IMR-90 (cell line): ENCODE results near the gene PINLYP. TPM values are rescaled to one million over a fixed set of nuclear protein-coding genes. Genes with fewer than 3 reads are reported as not detected.

ENCODE experiments used
- ATAC-seq: fragments of 200-7000 bp; cut with Tn5 transposase; 2 replicates; pipeline ENCODE4 v1.9.1; 2020; ENCODE audit warnings: low read depth, mild to moderate bottlenecking, moderate library complexity
- BruUV-seq: library from RNA; stranded (reverse); fragments of 400-500 nt; replicated peaks from 2 replicates; lab custom pipeline; 2021; lab: Mats Ljungman, UMichigan
- CTCF ChIA-PET: fragments of 300-600 bp; formaldehyde crosslinking; extraction: SDS; loops from one replicate; lab custom pipeline; 2021; ENCODE audit warnings: antibody characterized with exemption; lab: Yijun Ruan, JAX
- POLR2A ChIA-PET: fragments of 300-600 bp; sonication (Branson Sonifier 250); formaldehyde crosslinking; loops from one replicate; lab custom pipeline; 2022; ENCODE audit warnings: antibody characterized with exemption; ENCODE audit not compliant: unreplicated experiment; lab: Charles Lee
- DNase-seq: peaks from one replicate; pipeline ENCODE4 v3.0.0; 2013
- H2AFZ ChIP-seq: replicated peaks from 2 replicates; pipeline ENCODE3; 2013; ENCODE audit warnings: low read length, mild to moderate bottlenecking; ENCODE audit not compliant: poor library complexity
- H2AK5ac ChIP-seq: 2 replicates; pipeline ENCODE4 v1.6.1; 2013; ENCODE audit warnings: low read depth, low read length, inconsistent platforms
- H2AK9ac ChIP-seq: replicated peaks from 2 replicates; pipeline ENCODE3; 2013; ENCODE audit warnings: mild to moderate bottlenecking, low read depth, low read length, moderate library complexity; ENCODE audit not compliant: poor library complexity
- H2BK120ac ChIP-seq: 2 replicates; pipeline ENCODE4 v1.6.1; 2013; ENCODE audit warnings: low read depth, low read length, inconsistent platforms
- H2BK15ac ChIP-seq: 3 replicates; pipeline ENCODE4 v1.6.1; 2013; ENCODE audit warnings: low read depth, low read length, inconsistent platforms
- H2BK20ac ChIP-seq: 2 replicates; pipeline ENCODE4 v1.6.1; 2013; ENCODE audit warnings: low read depth, mild to moderate bottlenecking, inconsistent platforms, low read length, moderate library complexity
- H2BK5ac ChIP-seq: 2 replicates; pipeline ENCODE4 v1.6.1; 2013; ENCODE audit warnings: mild to moderate bottlenecking, low read depth, low read length, inconsistent platforms; ENCODE audit not compliant: poor library complexity, severe bottlenecking
- H3K14ac ChIP-seq: replicated peaks from 2 replicates; pipeline ENCODE4 v1.6.1; 2013; ENCODE audit warnings: low read depth, low read length, inconsistent platforms
- H3K18ac ChIP-seq: 2 replicates; pipeline ENCODE4 v1.6.1; 2013; ENCODE audit warnings: low read depth, low read length, control low read depth
- H3K23ac ChIP-seq: 2 replicates; pipeline ENCODE4 v1.6.1; 2013; ENCODE audit warnings: low read depth, low read length, inconsistent platforms
- H3K27ac ChIP-seq: 2 replicates; pipeline ENCODE4 v1.5.1; 2013; ENCODE audit warnings: mild to moderate bottlenecking, control low read depth, low read length; ENCODE audit not compliant: insufficient read depth
- H3K27me3 ChIP-seq: 2 replicates; pipeline ENCODE4 v1.6.1; 2013; ENCODE audit warnings: low read length; ENCODE audit not compliant: control insufficient read depth, insufficient read depth
- H3K36me3 ChIP-seq: 2 replicates; pipeline ENCODE4 v1.6.1; 2013; ENCODE audit warnings: low read length, mixed read lengths; ENCODE audit not compliant: control insufficient read depth, insufficient read depth
- H3K4ac ChIP-seq: 2 replicates; pipeline ENCODE4 v1.6.1; 2013; ENCODE audit warnings: low read depth, low read length, inconsistent platforms
- H3K4me1 ChIP-seq: 2 replicates; pipeline ENCODE4 v1.6.1; 2013; ENCODE audit warnings: low read length, mixed read lengths; ENCODE audit not compliant: control insufficient read depth, insufficient read depth
- H3K4me2 ChIP-seq: 2 replicates; pipeline ENCODE4 v1.6.1; 2013; ENCODE audit warnings: low read depth, mild to moderate bottlenecking, control low read depth, low read length, moderate library complexity
- H3K4me3 ChIP-seq: 2 replicates; pipeline ENCODE4 v1.5.1; 2013; ENCODE audit warnings: low read depth, mild to moderate bottlenecking, control low read depth, low read length, moderate library complexity; ENCODE audit not compliant: insufficient read depth
- H3K56ac ChIP-seq: 2 replicates; pipeline ENCODE4 v1.6.1; 2013; ENCODE audit warnings: low read length, inconsistent platforms; ENCODE audit not compliant: insufficient read depth; ENCODE audit errors: extremely low read depth
- H3K79me1 ChIP-seq, 2 experiments: 2 replicates each; pipeline ENCODE4 v1.6.1; 2013; ENCODE audit warnings: low read length in 2 of 2, inconsistent platforms in 1 of 2, low read depth in 1 of 2
- H3K9ac ChIP-seq: 2 replicates; pipeline ENCODE4 v1.6.1; 2013; ENCODE audit warnings: low read depth, low read length, control low read depth
- H3K9me1 ChIP-seq: 2 replicates; pipeline ENCODE4 v1.6.1; 2013; ENCODE audit warnings: low read length, inconsistent platforms; ENCODE audit not compliant: insufficient read depth
- H3K9me3 ChIP-seq: 2 replicates; pipeline ENCODE4 v1.6.1; 2013; ENCODE audit warnings: low read length; ENCODE audit not compliant: control insufficient read depth, insufficient read depth
- H4K20me1 ChIP-seq: 2 replicates; pipeline ENCODE4 v1.6.1; 2013; ENCODE audit warnings: low read length, inconsistent platforms; ENCODE audit not compliant: insufficient read depth
- H4K5ac ChIP-seq: 2 replicates; pipeline ENCODE4 v1.6.1; 2013; ENCODE audit warnings: mild to moderate bottlenecking, low read depth, low read length, control low read depth
- H4K8ac ChIP-seq, 2 experiments: 2 replicates each; pipeline ENCODE4 v1.6.1; 2013; ENCODE audit warnings: low read depth in 2 of 2, low read length in 2 of 2, control low read depth in 1 of 2, inconsistent platforms in 1 of 2
- H4K91ac ChIP-seq: 2 replicates; pipeline ENCODE4 v1.6.1; 2013; ENCODE audit warnings: low read depth, low read length, inconsistent platforms; ENCODE audit not compliant: insufficient read depth
- BHLHE40 ChIP-seq: fragments of 150-350 bp; IDR thresholded peaks from 2 replicates; pipeline ENCODE4 v1.6.1; 2016; ENCODE audit warnings: mild to moderate bottlenecking, low read depth, low read length
- CHD1 ChIP-seq: IDR thresholded peaks from 2 replicates; pipeline ENCODE4 v1.6.1; 2012; ENCODE audit warnings: low read depth, low read length, improper control_type of control experiment
- FOS ChIP-seq: fragments of 150-350 bp; IDR thresholded peaks from 2 replicates; pipeline ENCODE4 v1.6.1; 2016; ENCODE audit warnings: low read depth, low read length
- MAFK ChIP-seq: IDR thresholded peaks from 2 replicates; pipeline ENCODE4 v1.6.1; 2012; ENCODE audit warnings: low read depth, low read length, improper control_type of control experiment
- MAZ ChIP-seq: IDR thresholded peaks from 2 replicates; pipeline ENCODE4 v1.6.1; 2012; ENCODE audit warnings: low read depth, mild to moderate bottlenecking, low read length, improper control_type of control experiment, moderate library complexity, borderline replicate concordance
- MXI1 ChIP-seq: IDR thresholded peaks from 2 replicates; pipeline ENCODE4 v1.6.1; 2012; ENCODE audit warnings: low read depth, mild to moderate bottlenecking, low read length, moderate library complexity, borderline replicate concordance
- NFE2L2 ChIP-seq: fragments of 150-350 bp; IDR thresholded peaks from 2 replicates; pipeline ENCODE4 v1.6.1; 2016; ENCODE audit warnings: low read depth, mild to moderate bottlenecking, low read length
- POLR2A ChIP-seq: IDR thresholded peaks from 2 replicates; pipeline ENCODE4 v1.6.1; 2012; ENCODE audit warnings: mild to moderate bottlenecking, low read depth, low read length
- RCOR1 ChIP-seq: IDR thresholded peaks from 2 replicates; pipeline ENCODE4 v1.6.1; 2012; ENCODE audit warnings: mild to moderate bottlenecking, low read length, improper control_type of control experiment; ENCODE audit not compliant: insufficient replicate concordance
- RFX5 ChIP-seq: IDR thresholded peaks from 2 replicates; pipeline ENCODE4 v1.8.0; 2012; ENCODE audit warnings: low read depth, mild to moderate bottlenecking, low read length, moderate library complexity
- SMC3 ChIP-seq: fragments of 150-350 bp; IDR thresholded peaks from 2 replicates; pipeline ENCODE4 v1.6.1; 2016; ENCODE audit warnings: low read depth, mild to moderate bottlenecking, antibody characterized with exemption, low read length, moderate library complexity
- WGBS, 2 experiments: methylation state at CpG; one replicate each; pipeline versions ENCODE4 v1.1.5 to v1.1.7; 2013; ENCODE audit warnings: missing lambda C conversion rate in 2 of 2; ENCODE audit not compliant: insufficient read length in 1 of 2; ENCODE audit errors: extremely low coverage in 2 of 2; 5-methylcytosine and 5-hydroxymethylcytosine counted together
- dilution Hi-C: fragments of 300-500 bp; cut with HindIII; formaldehyde crosslinking; loops from one replicate; pipeline ENCODE4 v1.14.3; 2018; ENCODE audit warnings: low sequenced_read_pairs; ENCODE audit not compliant: unreplicated experiment
- in situ Hi-C: fragments of 300-500 bp; cut with MboI; formaldehyde crosslinking; loops from 3 replicates; pipeline ENCODE4 v1.14.3; 2019; ENCODE audit warnings: low sequenced_read_pairs, inconsistent platforms, mixed read lengths
- intact Hi-C: fragments of 100-400 bp; cut with micrococcal nuclease; formaldehyde crosslinking; loops from 2 replicates; pipeline ENCODE4 v1.10.0; 2022
- polyA plus RNA-seq, 3 experiments: library from polyadenylated mRNA; depleted of rRNA; stranded (reverse); fragments of >200 nt; gene quantifications; 2 replicates each; pipeline ENCODE4 v1.2.3, GENCODE V29; 2012; ENCODE audit warnings: low replicate concordance in 1 of 3
- total RNA-seq: library from RNA; depleted of rRNA; stranded (reverse); fragments of >200 nt; gene quantifications from 2 replicates; pipeline ENCODE4 v1.2.3, GENCODE V29; 2012
- TF ChIP-seq, protein P1 (sequence below): conservative IDR thresholded peaks from 2 replicates; pipeline ENCODE4 v1.5.1; 2012; ENCODE audit warnings: mild to moderate bottlenecking, low read depth, low read length, improper control_type of control experiment
- TF ChIP-seq, protein P2 (sequence below): fragments of 150-350 bp; IDR thresholded peaks from 2 replicates; pipeline ENCODE4 v1.6.1; 2016; ENCODE audit warnings: low read depth, mild to moderate bottlenecking, low read length, moderate library complexity, borderline replicate concordance
- TF ChIP-seq, protein P3 (sequence below): fragments of 150-350 bp; IDR thresholded peaks from 2 replicates; pipeline ENCODE4 v1.6.1; 2017; ENCODE audit warnings: mild to moderate bottlenecking, antibody characterized with exemption, low read length, low read depth

PINLYP gene
- total and polyA plus RNA-seq, 2 of the 4 experiments (the other 2 are of a cell fraction), result 0.54 to 1.4 TPM

DNA sequence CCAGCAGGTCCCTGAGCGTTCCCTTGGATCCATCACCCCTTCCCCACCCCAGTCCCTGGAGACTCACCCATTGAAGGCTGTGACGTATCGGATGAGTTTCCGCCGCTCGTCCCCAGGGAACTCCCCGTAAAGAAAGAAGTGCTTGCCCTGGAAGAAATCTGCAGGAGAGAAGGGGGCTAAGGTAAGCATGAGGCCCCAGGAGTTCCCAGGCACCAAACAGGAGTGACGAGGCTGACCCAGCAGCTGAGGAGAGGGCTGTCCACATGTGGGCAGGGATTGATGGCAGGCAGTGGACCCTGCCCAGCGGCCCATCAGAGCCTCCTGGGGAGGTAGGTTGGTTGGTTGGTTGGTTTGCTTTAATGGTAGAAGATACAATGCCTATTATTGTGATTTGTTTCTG is 31.5 kb upstream of the PINLYP start:
- POLR2A ChIA-PET, result no interaction called here
- intact Hi-C loops (no loop called here), in situ Hi-C loops (no loop called here), dilution Hi-C loops (no loop called here)
- H2BK5ac ChIP-seq, result no peak overlapping the region
- no peak overlapping the region for H4K91ac ChIP-seq
- TF ChIP-seq NFE2L2 (no peak), MXI1 (no peak), MAFK (no peak), POLR2A (no peak), RCOR1 (no peak), BHLHE40 (no peak), MAZ (no peak), CHD1 (no peak), FOS (no peak), SMC3 (no peak), RFX5 (no peak)
- TF ChIP-seq, protein P1, sequence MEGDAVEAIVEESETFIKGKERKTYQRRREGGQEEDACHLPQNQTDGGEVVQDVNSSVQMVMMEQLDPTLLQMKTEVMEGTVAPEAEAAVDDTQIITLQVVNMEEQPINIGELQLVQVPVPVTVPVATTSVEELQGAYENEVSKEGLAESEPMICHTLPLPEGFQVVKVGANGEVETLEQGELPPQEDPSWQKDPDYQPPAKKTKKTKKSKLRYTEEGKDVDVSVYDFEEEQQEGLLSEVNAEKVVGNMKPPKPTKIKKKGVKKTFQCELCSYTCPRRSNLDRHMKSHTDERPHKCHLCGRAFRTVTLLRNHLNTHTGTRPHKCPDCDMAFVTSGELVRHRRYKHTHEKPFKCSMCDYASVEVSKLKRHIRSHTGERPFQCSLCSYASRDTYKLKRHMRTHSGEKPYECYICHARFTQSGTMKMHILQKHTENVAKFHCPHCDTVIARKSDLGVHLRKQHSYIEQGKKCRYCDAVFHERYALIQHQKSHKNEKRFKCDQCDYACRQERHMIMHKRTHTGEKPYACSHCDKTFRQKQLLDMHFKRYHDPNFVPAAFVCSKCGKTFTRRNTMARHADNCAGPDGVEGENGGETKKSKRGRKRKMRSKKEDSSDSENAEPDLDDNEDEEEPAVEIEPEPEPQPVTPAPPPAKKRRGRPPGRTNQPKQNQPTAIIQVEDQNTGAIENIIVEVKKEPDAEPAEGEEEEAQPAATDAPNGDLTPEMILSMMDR, result no peak
- TF ChIP-seq, protein P2, sequence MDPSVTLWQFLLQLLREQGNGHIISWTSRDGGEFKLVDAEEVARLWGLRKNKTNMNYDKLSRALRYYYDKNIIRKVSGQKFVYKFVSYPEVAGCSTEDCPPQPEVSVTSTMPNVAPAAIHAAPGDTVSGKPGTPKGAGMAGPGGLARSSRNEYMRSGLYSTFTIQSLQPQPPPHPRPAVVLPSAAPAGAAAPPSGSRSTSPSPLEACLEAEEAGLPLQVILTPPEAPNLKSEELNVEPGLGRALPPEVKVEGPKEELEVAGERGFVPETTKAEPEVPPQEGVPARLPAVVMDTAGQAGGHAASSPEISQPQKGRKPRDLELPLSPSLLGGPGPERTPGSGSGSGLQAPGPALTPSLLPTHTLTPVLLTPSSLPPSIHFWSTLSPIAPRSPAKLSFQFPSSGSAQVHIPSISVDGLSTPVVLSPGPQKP, result no peak
- TF ChIP-seq, protein P3, sequence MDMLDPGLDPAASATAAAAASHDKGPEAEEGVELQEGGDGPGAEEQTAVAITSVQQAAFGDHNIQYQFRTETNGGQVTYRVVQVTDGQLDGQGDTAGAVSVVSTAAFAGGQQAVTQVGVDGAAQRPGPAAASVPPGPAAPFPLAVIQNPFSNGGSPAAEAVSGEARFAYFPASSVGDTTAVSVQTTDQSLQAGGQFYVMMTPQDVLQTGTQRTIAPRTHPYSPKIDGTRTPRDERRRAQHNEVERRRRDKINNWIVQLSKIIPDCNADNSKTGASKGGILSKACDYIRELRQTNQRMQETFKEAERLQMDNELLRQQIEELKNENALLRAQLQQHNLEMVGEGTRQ, result no peak
- CTCF ChIA-PET, result interaction anchor here (1.2 kb wide), 1 partner anchor 11 kb away, joined by 5 read pairs; no protein-coding TSS in a partner anchor
- H3K18ac ChIP-seq, result no peak overlapping the region
- no peak overlapping the region for H3K9ac ChIP-seq
- no TSS peak for BruUV-seq
- H3K9me1 ChIP-seq, result no peaks in the 10 kb centered on the region
- no peak overlapping the region for H4K8ac ChIP-seq
- no peak overlapping the region for H2BK15ac ChIP-seq
- H3K56ac ChIP-seq, result no peak overlapping the region
- H4K20me1 ChIP-seq, result no peaks in the 10 kb centered on the region
- no peak overlapping the region for H2BK120ac ChIP-seq
- no peaks in the 10 kb centered on the region for H3K9me3 ChIP-seq
- H3K14ac ChIP-seq, result no peak overlapping the region
- H3K4me1 ChIP-seq, result no peaks in the 10 kb centered on the region
- no peak overlapping the region for H3K27ac ChIP-seq
- WGBS, 2 experiments, result 98% methylated on average over 6 of the region's 9 CpGs; no CpG with 5 or more reads in 1 of the 2 experiments
- no peak overlapping the region for H2AFZ ChIP-seq
- H3K23ac ChIP-seq, result no peak overlapping the region
- H3K4me2 ChIP-seq, result no peak overlapping the region
- ATAC-seq, result no peak
- H3K4me3 ChIP-seq, result no peak overlapping the region
- H2BK20ac ChIP-seq, result no peak overlapping the region
- H3K4ac ChIP-seq, result no peak overlapping the region
- no peak overlapping the region for H4K5ac ChIP-seq
- H3K79me1 ChIP-seq, result no peaks in the 10 kb centered on the region
- no peak overlapping the region for H2AK5ac ChIP-seq
- DNase-seq, result no peak
- no peak overlapping the region for H2AK9ac ChIP-seq
- no peaks in the 10 kb centered on the region for H3K27me3 ChIP-seq
- peaks cover 34% of the 10 kb centered on the region for H3K36me3 ChIP-seq
